T-helper 17 cell (primary cell): Measurements from ENCODE around the gene GOLGA5. TPM values are rescaled to one million over a fixed set of nuclear protein-coding genes. Genes with fewer than 3 reads are reported as not detected.
"Not testable (repeated sequence)": the region's sequence is repeated elsewhere in the genome, so short reads cannot be mapped to it uniquely, and the experiment has no call there.

ENCODE experiments used
- ATAC-seq: fragments of 150-1000 bp; cut with Tn5 transposase; 2 replicates; pipeline ENCODE4 v1.10.0; 2021; ENCODE audit warnings: mild to moderate bottlenecking, moderate library complexity
- DNase-seq, 3 donors: peaks; one replicate each; pipeline versions ENCODE4 v3.0.0 to v3.0.0-alpha.2; 2020 to 2021
- H3K9me3 ChIP-seq: one replicate; pipeline ENCODE4 v1.7.0; 2013; ENCODE audit warnings: low read length, mild to moderate bottlenecking; ENCODE audit not compliant: control insufficient read depth, poor library complexity, severe bottlenecking
- H3K27ac Mint-ChIP-seq: one replicate; pipeline ENCODE4 v1.8.0; 2022; ENCODE audit warnings: mild to moderate bottlenecking, moderate library complexity, mixed read lengths
- H3K27me3 Mint-ChIP-seq: one replicate; pipeline ENCODE4 v1.8.0; 2022; ENCODE audit warnings: mixed read lengths
- H3K36me3 Mint-ChIP-seq: one replicate; pipeline ENCODE4 v1.8.0; 2022; ENCODE audit warnings: low read depth, mixed read lengths
- H3K4me1 Mint-ChIP-seq: one replicate; pipeline ENCODE4 v1.8.0; 2022; ENCODE audit warnings: mild to moderate bottlenecking, mixed read lengths
- H3K4me3 Mint-ChIP-seq: one replicate; pipeline ENCODE4 v1.8.0; 2022; ENCODE audit warnings: mild to moderate bottlenecking, moderate library complexity, mixed read lengths
- total RNA-seq, 4 donors: library from RNA in 2 of 4; stranded (reverse) in 2 of 4; gene quantifications; one replicate each; pipeline ENCODE4 v1.2.3 and lab custom pipeline; 2022 to 2026

GOLGA5 gene
- total RNA-seq (10 to 100 TPM; 12.0 to 12.4 TPM), total RNA-seq (lab: John Stamatoyannopoulos, UW) (37.6 to 72.2 reads per million in 2 donors)

DNA sequence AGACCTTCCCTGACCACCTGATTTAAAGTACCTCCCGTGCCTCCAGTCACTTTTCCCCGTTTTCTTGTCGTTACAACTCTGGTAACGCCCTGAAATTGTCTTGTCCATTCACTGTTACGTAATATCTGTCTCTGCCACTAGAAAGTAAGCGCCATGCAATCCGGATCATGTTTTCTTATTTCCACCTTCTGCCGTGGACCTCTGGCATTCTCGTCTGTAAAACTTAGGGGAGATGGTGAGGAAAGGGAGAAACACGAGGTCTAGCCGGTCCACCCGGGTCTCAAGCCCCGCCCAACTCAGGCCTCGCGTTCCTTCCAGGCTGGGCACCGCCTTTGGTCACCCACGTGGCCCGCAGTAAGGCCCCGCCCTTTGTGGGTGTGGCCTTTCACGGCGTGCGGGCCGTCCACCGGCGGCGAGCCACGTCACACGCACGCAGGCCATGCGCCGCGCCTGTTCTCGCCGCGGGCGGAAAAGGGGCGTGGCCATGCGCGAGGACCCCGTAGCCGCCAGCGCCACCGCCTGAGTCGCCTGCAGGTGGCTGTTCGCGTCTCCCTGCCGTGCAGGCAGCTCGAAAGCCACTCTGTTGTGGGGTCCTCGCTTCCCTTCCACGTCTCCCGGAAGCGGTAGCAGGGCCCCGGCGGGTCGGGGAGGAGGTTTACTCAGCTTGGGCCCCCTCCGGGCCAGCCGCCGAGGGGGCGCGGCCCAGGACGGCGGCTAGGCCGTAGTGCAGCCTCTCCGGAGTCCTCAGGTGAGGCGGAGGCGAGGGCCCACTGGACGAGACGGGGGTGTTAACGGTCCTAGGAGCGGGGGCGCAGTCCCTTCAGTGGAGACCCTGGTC lies at the start of gene GOLGA5:
Gene GOLGA5 (plus strand): TSS at position 597 of the 838 bp plus-strand sequence. CDS start 3,133 bp downstream, outside the sequence.
- DNase-seq (peak; percentile 98 to 99 (median 98)), ATAC-seq (peak; percentile 90)
- Mint-ChIP-seq H3K4me3 (peak within 1 kb of the TSS; percentile 96), H3K27me3 (no peaks in the 10 kb centered on the region), H3K4me1 (peaks cover 23% of the 10 kb centered on the region), H3K36me3 (peaks cover 2% of the 10 kb centered on the region), H3K27ac (peak within 1 kb of the TSS; percentile 98)
- peaks cover 6% of the 10 kb centered on the region for H3K9me3 ChIP-seq

- H3K27me3 Mint-ChIP-seq = peaks cover 21% of the 10 kb centered on the region
- peaks cover 3% of the 10 kb centered on the region for H3K36me3 Mint-ChIP-seq
- ATAC-seq = no peak
Measured at GRCh38 chr14:92747701-92748258, 46.3 kb upstream of the GOLGA5 start.

DNA sequence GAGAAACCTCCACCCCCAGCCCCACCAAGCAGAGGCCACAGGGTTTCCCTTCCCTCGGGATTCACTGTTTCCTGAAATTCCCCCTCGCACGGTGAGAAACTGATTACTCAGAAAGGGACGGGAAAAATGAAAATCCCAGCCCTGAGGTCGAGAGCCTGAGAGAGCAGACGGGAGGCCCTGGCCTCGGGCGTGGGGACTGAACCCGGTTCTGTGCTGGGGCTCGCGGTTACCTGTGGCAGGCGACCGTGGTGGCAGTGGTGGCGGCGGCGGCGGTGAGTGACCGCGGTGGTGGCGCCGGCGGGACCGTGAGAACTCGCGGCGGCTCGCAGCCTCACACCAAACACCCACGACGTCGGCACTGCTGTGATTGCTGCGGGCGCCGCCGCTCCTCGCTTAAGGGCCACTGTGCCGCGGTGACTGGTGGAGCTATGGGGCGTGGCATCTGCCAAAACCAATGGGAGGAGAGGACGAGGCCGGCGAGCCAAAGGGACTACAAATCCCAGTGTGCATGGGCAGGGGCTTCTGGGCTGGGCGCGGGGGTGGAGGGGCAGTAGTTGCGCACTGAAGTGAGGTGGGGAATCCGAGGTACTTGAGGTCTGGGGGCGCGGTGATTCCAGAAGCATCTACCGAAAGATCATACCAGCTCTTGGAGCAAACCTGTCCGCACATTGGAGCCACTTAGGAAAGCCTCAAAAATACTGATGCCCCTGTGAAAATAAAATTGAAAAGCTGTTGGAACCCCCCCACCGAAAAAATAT lies 45.7 kb upstream of the GOLGA5 start, which contains the start of gene LGMN:
Gene LGMN (minus strand): TSS at position 369 of the 758 bp plus-strand sequence. CDS start 15,841 bp downstream, outside the sequence.
- DNase-seq (peak; percentile 60 to 73 (median 72)), ATAC-seq (peak; percentile 97)
- Mint-ChIP-seq H3K36me3 (peaks cover 3% of the 10 kb centered on the region), H3K4me1 (peaks cover 24% of the 10 kb centered on the region), H3K27me3 (peaks cover 21% of the 10 kb centered on the region), H3K4me3 (peak within 1 kb of the TSS; percentile 90), H3K27ac (peak within 1 kb of the TSS; percentile 62)
- H3K9me3 ChIP-seq = peaks cover 4% of the 10 kb centered on the region

More at GRCh38 chr14:92747701-92748258, 46.3 kb upstream of the GOLGA5 start:
- Mint-ChIP-seq H3K27ac (peak overlapping the region; percentile 62), H3K4me3 (peak overlapping the region; percentile 90), H3K4me1 (peaks cover 24% of the 10 kb centered on the region)
- peaks cover 4% of the 10 kb centered on the region for H3K9me3 ChIP-seq
- DNase-seq = no peak

DNA sequence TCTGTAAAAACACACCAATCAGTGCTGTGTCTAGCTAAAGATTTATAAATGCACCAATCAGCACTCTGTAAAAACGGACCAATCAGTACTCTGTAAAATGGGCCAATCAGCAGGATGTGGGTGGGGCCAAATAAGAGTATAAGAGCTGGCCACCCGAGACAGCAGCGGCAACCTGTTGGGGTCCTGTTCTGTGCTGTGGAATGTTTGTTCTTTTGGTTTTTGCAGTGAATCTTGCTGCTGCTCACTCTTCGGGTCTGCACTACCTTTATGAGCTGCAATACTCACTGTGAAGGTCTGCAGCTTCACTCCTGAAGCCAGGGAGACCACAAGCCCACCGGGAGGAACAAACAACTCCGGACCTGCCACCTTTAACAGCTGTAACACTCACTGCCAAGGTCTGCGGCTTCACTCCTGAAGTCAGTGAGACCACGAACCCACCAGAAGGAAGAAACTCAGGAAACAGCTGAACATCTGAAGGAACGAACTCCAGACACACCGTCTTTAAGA lies 43.8 kb upstream of the GOLGA5 start:
- peaks cover 21% of the 10 kb centered on the region for H3K27me3 Mint-ChIP-seq
- ATAC-seq (peak; percentile 21), DNase-seq (peak in 2 of 3 donors; percentile 17 to 33)
- peak overlapping the region; percentile 27 for H3K27ac Mint-ChIP-seq
- H3K4me3 Mint-ChIP-seq = peak overlapping the region; percentile 90
- H3K36me3 Mint-ChIP-seq, H3K9me3 ChIP-seq: not testable (repeated sequence)
- peaks cover 24% of the 10 kb centered on the region for H3K4me1 Mint-ChIP-seq

GRCh38 chr14:92750994-92751400 lies 43.1 kb upstream of the GOLGA5 start:
- Mint-ChIP-seq H3K27me3 (peaks cover 21% of the 10 kb centered on the region), H3K4me1 (peaks cover 24% of the 10 kb centered on the region), H3K36me3 (peaks cover 3% of the 10 kb centered on the region), H3K27ac (no peak overlapping the region), H3K4me3 (peak overlapping the region; percentile 90)
- H3K9me3 ChIP-seq = peaks cover 4% of the 10 kb centered on the region
- ATAC-seq (no peak), DNase-seq (no peak)

DNA sequence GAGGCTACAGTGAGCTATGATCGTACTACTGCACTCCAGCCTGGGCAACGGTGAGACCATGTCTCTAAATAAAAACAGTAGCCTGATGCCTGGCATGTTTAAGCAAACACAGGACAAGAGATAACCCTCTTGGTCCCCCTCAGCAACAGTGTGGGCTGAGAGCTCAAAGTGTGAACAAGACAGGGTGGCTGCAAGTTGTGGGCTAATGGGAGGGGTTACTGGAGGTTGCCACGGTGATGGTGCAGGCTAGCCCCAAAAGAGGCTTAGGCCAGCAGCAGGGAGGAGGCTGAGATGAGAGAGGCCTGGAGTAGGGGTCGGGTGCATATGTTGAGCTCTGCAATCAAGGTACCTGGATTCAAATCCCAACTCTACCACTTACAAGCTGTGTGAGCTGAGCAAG lies 42.3 kb upstream of the GOLGA5 start:
- no peak for DNase-seq
- H3K27me3 Mint-ChIP-seq = peaks cover 21% of the 10 kb centered on the region
- H3K4me1 Mint-ChIP-seq = peaks cover 24% of the 10 kb centered on the region
- H3K4me3 Mint-ChIP-seq = no peak overlapping the region
- H3K9me3 ChIP-seq = peaks cover 4% of the 10 kb centered on the region
- H3K27ac Mint-ChIP-seq = peak overlapping the region; percentile 61
- H3K36me3 Mint-ChIP-seq = peaks cover 3% of the 10 kb centered on the region
- ATAC-seq = no peak

DNA sequence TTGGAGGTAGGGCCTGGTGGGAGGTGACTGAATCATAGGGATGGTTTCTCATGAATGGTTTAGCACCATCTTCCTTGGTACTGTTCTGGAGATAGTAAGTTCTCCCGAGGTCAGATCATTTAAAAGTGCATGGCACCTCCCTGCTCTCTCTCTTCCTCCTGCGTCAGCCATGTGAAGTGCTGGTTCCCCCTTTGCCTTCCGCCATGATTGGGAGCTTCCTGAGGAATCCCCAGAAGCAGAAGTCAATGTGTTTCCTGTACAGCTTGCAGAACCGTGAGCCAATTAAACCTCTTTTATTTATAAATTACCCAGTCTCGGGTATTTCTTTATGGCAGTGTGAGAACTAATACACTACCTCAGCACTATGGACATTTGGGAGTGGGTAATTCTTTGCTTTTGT lies 40.9 kb upstream of the GOLGA5 start:
- H3K27me3 Mint-ChIP-seq = peaks cover 8% of the 10 kb centered on the region
- H3K4me1 Mint-ChIP-seq = peaks cover 14% of the 10 kb centered on the region
- no peak for DNase-seq
- no peak overlapping the region for H3K4me3 Mint-ChIP-seq
- H3K36me3 Mint-ChIP-seq = no peaks in the 10 kb centered on the region
- no peak for ATAC-seq
- H3K27ac Mint-ChIP-seq = no peak overlapping the region
- peaks cover 4% of the 10 kb centered on the region for H3K9me3 ChIP-seq

GRCh38 chr14:92754966-92755365 lies 39.1 kb upstream of the GOLGA5 start:
- peaks cover 1% of the 10 kb centered on the region for H3K9me3 ChIP-seq
- DNase-seq (no peak), ATAC-seq (no peak)
- Mint-ChIP-seq H3K4me1 (peaks cover 13% of the 10 kb centered on the region), H3K27ac (no peak overlapping the region), H3K4me3 (no peak overlapping the region), H3K27me3 (no peaks in the 10 kb centered on the region), H3K36me3 (no peaks in the 10 kb centered on the region)

DNA sequence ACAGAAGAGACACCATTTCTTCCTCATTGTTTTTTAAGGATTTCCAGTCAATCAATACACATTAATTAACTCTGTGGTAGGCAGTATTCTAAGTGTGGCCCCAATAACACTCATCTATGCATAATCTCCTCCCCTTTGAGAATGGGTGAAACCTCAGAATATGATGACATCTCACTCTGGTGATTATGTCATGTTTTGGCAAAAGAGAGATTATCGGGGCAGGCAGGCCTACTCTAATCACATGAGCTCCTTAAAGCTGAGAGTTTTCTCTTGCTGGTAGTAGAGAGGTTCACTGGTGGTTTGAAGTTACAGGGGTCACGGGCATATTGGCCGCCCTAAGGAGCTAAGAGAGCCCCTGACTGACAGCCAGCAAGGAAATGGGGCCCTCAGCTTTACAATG lies 38.6 kb upstream of the GOLGA5 start:
- DNase-seq (no peak), ATAC-seq (no peak)
- no peaks in the 10 kb centered on the region for H3K36me3 Mint-ChIP-seq
- H3K27me3 Mint-ChIP-seq = no peaks in the 10 kb centered on the region
- no peak overlapping the region for H3K27ac Mint-ChIP-seq
- no peaks in the 10 kb centered on the region for H3K9me3 ChIP-seq
- no peak overlapping the region for H3K4me3 Mint-ChIP-seq
- peaks cover 14% of the 10 kb centered on the region for H3K4me1 Mint-ChIP-seq

GRCh38 chr14:92756446-92756845 lies 37.7 kb upstream of the GOLGA5 start:
- no peak for DNase-seq
- no peak for ATAC-seq
- Mint-ChIP-seq H3K4me3 (no peak overlapping the region), H3K27ac (no peak overlapping the region), H3K36me3 (no peaks in the 10 kb centered on the region), H3K4me1 (peaks cover 17% of the 10 kb centered on the region), H3K27me3 (no peaks in the 10 kb centered on the region)
- H3K9me3 ChIP-seq = no peaks in the 10 kb centered on the region

GRCh38 chr14:92759300-92759678 lies 34.8 kb upstream of the GOLGA5 start:
- H3K27me3 Mint-ChIP-seq = peaks cover 15% of the 10 kb centered on the region
- H3K27ac Mint-ChIP-seq = peak overlapping the region; percentile 80
- peaks cover 3% of the 10 kb centered on the region for H3K36me3 Mint-ChIP-seq
- no peak for DNase-seq
- H3K9me3 ChIP-seq = no peaks in the 10 kb centered on the region
- no peak overlapping the region for H3K4me3 Mint-ChIP-seq
- ATAC-seq = peak; percentile 62
- peaks cover 17% of the 10 kb centered on the region for H3K4me1 Mint-ChIP-seq

DNA sequence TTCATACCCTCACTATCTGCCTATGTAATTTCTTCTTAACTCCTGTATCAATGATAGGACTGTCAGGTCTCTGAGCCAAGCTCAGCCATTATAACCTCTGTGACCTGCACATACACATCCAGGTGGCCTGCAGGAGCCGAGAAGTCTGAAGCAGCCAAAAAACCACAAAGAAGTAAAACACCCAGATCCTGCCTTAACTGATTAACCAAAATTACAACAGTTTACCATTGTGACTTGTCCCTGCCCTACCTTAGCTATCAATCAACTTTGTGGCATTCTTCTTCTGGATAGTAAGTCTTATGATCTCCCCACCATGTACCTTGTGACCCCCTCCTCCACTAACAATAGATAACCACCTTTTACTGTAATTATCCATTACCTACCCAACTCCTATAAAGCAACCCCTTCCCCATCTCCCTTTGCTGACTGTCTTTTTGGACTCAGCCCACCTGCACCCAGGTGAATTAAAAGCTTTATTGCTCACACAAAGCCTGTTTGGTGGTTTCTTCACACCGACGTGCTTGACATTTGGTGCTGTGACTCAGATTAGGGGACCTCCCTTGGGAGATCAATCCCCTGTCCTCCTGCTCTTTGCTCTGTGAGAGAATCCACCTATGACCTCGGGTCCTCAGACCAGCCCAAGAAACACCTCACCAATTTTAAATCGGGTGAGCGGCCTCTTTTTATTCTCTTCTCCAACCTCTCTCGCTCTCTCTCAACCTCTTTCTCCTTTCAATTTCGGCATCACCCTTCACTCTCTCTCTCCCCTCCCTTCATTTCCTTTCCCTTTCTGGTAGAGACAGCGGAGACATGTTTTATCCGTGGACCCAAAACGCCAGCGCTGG lies 34.2 kb upstream of the GOLGA5 start:
- peak overlapping the region; percentile 80 for H3K27ac Mint-ChIP-seq
- ATAC-seq = no peak
- DNase-seq = no peak
- H3K4me3 Mint-ChIP-seq = no peak overlapping the region
- H3K4me1 Mint-ChIP-seq = peaks cover 17% of the 10 kb centered on the region
- no peaks in the 10 kb centered on the region for H3K9me3 ChIP-seq
- peaks cover 3% of the 10 kb centered on the region for H3K36me3 Mint-ChIP-seq
- peaks cover 15% of the 10 kb centered on the region for H3K27me3 Mint-ChIP-seq
